ENCODE data around the gene UTP25. TPM values are rescaled to one million over a fixed set of nuclear protein-coding genes. Genes with fewer than 3 reads are reported as not detected.

Gene UTP25
- total and polyA plus RNA-seq, 2 of the 4 experiments (the other 2 are of a cell fraction), result 7.1 to 17.4 TPM

GRCh38 chr1:209863766-209864485 is 36.2 kb downstream of the UTP25 start:
- intact Hi-C loops (cut with micrococcal nuclease), result loop anchor here (5.0 kb wide), 1 partner anchor 448 kb away; no protein-coding TSS in a partner anchor
- no peak overlapping the region for H3K56ac ChIP-seq (ENCODE audit: extremely low read depth, insufficient read depth, low read length)
- in situ Hi-C loops (cut with MboI; ENCODE audit: low sequenced_read_pairs), result loop anchor here (25.0 kb wide), 1 partner anchor 448 kb away; no protein-coding TSS in a partner anchor
- no peak overlapping the region for H3K4me2 ChIP-seq (ENCODE audit: low read depth, low read length)
- BruUV-seq (replicated peaks), result no TSS peak
- peaks cover 3% of the 10 kb centered on the region; the same call in 1 of the 2 replicates for H3K4me1 ChIP-seq (ENCODE audit: control insufficient read depth, insufficient read depth, low read length)
- no peaks in the 10 kb centered on the region for H3K79me1 ChIP-seq (ENCODE audit: low read depth in 1 of 2, low read length in 2 of 2)
- ATAC-seq (ENCODE audit: low read depth) (no peak), DNase-seq (no peak)
- H3K9me3 ChIP-seq (ENCODE audit: control insufficient read depth, insufficient read depth, low read length), result peaks cover 3% of the 10 kb centered on the region
- no peaks in the 10 kb centered on the region for H4K20me1 ChIP-seq (ENCODE audit: insufficient read depth, low read length)
- H4K8ac ChIP-seq (ENCODE audit: low read depth in 2 of 2, low read length in 2 of 2), result no peak overlapping the region
- 83% methylated on average over 2 of the region's 4 CpGs; no CpG with 5 or more reads in 1 of the 2 experiments for WGBS, 2 experiments (ENCODE audit: extremely low coverage in 2 of 2, insufficient read length in 1 of 2)
- H4K91ac ChIP-seq (ENCODE audit: insufficient read depth, low read depth, low read length), result no peak overlapping the region
- dilution Hi-C loops (cut with HindIII; ENCODE audit: low sequenced_read_pairs, unreplicated experiment), result no loop called here
- H3K18ac ChIP-seq (ENCODE audit: low read depth, low read length), result no peak overlapping the region
- ChIA-PET POLR2A (ENCODE audit: unreplicated experiment) (no interaction called here), CTCF (no interaction called here)
- no peak overlapping the region for H3K9ac ChIP-seq (ENCODE audit: low read depth, low read length)
- H2BK20ac ChIP-seq (ENCODE audit: low read depth, low read length), result no peak overlapping the region
- no peak for TF ChIP-seq POLR2A (IDR thresholded peaks at IDR 0.05; ENCODE audit: low read depth, low read length)
- no peaks in the 10 kb centered on the region for H3K36me3 ChIP-seq (ENCODE audit: control insufficient read depth, insufficient read depth, low read length)
- H3K27me3 ChIP-seq (ENCODE audit: control insufficient read depth, insufficient read depth, low read length), result peaks cover 2% of the 10 kb centered on the region
- H2AK5ac ChIP-seq (ENCODE audit: low read depth, low read length), result no peak overlapping the region
- no peak overlapping the region for H3K27ac ChIP-seq (ENCODE audit: insufficient read depth, low read length)
- no peak overlapping the region for H4K5ac ChIP-seq (ENCODE audit: low read depth, low read length)
- no peak overlapping the region for H3K14ac ChIP-seq (replicated peaks; ENCODE audit: low read depth, low read length)
- no peak overlapping the region for H2BK120ac ChIP-seq (ENCODE audit: low read depth, low read length)
- no peak overlapping the region for H2AK9ac ChIP-seq (replicated peaks; ENCODE audit: low read depth, low read length, poor library complexity)
- no peak overlapping the region for H3K4ac ChIP-seq (ENCODE audit: low read depth, low read length)
- H2BK5ac ChIP-seq (ENCODE audit: low read depth, low read length, poor library complexity, severe bottlenecking), result no peak overlapping the region
- no peak overlapping the region for H3K23ac ChIP-seq (ENCODE audit: low read depth, low read length)
- no peak overlapping the region for H2BK15ac ChIP-seq (ENCODE audit: low read depth, low read length)
- H3K4me3 ChIP-seq (ENCODE audit: insufficient read depth, low read depth, low read length), result no peak overlapping the region
- H3K9me1 ChIP-seq (ENCODE audit: insufficient read depth, low read length), result no peaks in the 10 kb centered on the region
- H2AFZ ChIP-seq (replicated peaks; ENCODE audit: low read length, poor library complexity), result no peak overlapping the region
